Smooth muscle cell (in vitro differentiated cells): ENCODE data around the gene SAMD9. TPM values are rescaled to one million over a fixed set of nuclear protein-coding genes. Genes with fewer than 3 reads are reported as not detected.

Experiments
- DNase-seq: peaks from one replicate; lab custom pipeline; 2025; ENCODE audit not compliant: unreplicated experiment; lab: John Stamatoyannopoulos, UW
- H2AFZ ChIP-seq: fragments of 200-600 bp; sonication (generic); 2 replicates; pipeline ENCODE4 v1.6.0; 2016; ENCODE audit warnings: antibody characterized with exemption, low read depth, mild to moderate bottlenecking
- H3F3A ChIP-seq: fragments of 200-600 bp; sonication (generic); 2 replicates; pipeline ENCODE4 v1.6.0; 2017; ENCODE audit warnings: antibody characterized with exemption, low read depth
- H3K27ac ChIP-seq: fragments of 200-600 bp; sonication (generic); 2 replicates; pipeline ENCODE4 v1.5.1; 2016; ENCODE audit warnings: low read depth, mild to moderate bottlenecking
- H3K27me3 ChIP-seq: fragments of 200-600 bp; sonication (generic); 2 replicates; pipeline ENCODE4 v1.6.1; 2016; ENCODE audit warnings: low read depth, mild to moderate bottlenecking
- H3K36me3 ChIP-seq: fragments of 200-600 bp; sonication (generic); 2 replicates; pipeline ENCODE4 v1.5.1; 2016; ENCODE audit warnings: low read depth
- H3K4me1 ChIP-seq: fragments of 200-600 bp; sonication (generic); 2 replicates; pipeline ENCODE4 v1.5.1; 2016; ENCODE audit warnings: low read depth
- H3K4me2 ChIP-seq: fragments of 200-600 bp; sonication (generic); 2 replicates; pipeline ENCODE4 v1.6.0; 2016; ENCODE audit warnings: mild to moderate bottlenecking
- H3K4me3 ChIP-seq: fragments of 200-600 bp; sonication (generic); 2 replicates; pipeline ENCODE4 v1.5.1; 2016; ENCODE audit warnings: mild to moderate bottlenecking
- H3K79me2 ChIP-seq: fragments of 200-600 bp; sonication (generic); 2 replicates; pipeline ENCODE4 v1.6.0; 2016; ENCODE audit warnings: low read depth, mild to moderate bottlenecking
- H3K9ac ChIP-seq: fragments of 200-600 bp; sonication (generic); 2 replicates; pipeline ENCODE4 v1.6.0; 2016; ENCODE audit warnings: low read depth
- H3K9me3 ChIP-seq: fragments of 200-600 bp; sonication (generic); replicated peaks from 2 replicates; pipeline ENCODE4 v1.5.1; 2016; ENCODE audit warnings: low read depth
- H4K20me1 ChIP-seq: fragments of 200-600 bp; sonication (generic); 2 replicates; pipeline ENCODE4 v1.6.0; 2016; ENCODE audit warnings: low read depth
- CTCF ChIP-seq: fragments of 200-600 bp; sonication (generic); IDR thresholded peaks from 2 replicates; pipeline ENCODE4 v1.5.1; 2017; ENCODE audit warnings: borderline replicate concordance, mild to moderate bottlenecking, antibody characterized with exemption; ENCODE audit not compliant: insufficient read depth, poor library complexity, severe bottlenecking
- WGBS: methylation state at CpG from one replicate; pipeline ENCODE4 v1.1.7; 2016; ENCODE audit warnings: low lambda C conversion rate; 5-methylcytosine and 5-hydroxymethylcytosine counted together
- polyA plus RNA-seq: library from polyadenylated mRNA; unstranded; fragments of >200 nt; fragmentation: Nextera tagmentation; extraction: Ambion mirVana; gene quantifications from 2 replicates; pipeline ENCODE4 v1.2.1, GENCODE V29; 2016
- total RNA-seq: library from RNA; depleted of rRNA; stranded (reverse); fragments of >200 nt; gene quantifications from 2 replicates; pipeline ENCODE4 v1.2.3, GENCODE V29; 2014

Gene SAMD9
- total and polyA plus RNA-seq, 2 experiments from 2014 or later = 0.26 to 1.8 TPM

- H4K20me1 ChIP-seq = no peaks in the 10 kb centered on the region
- H3F3A ChIP-seq = no peaks in the 10 kb centered on the region
- DNase-seq = no peak
- TF ChIP-seq CTCF = no peak
- H3K27ac ChIP-seq = no peak overlapping the region
- H3K27me3 ChIP-seq = no peaks in the 10 kb centered on the region
- no peak overlapping the region for H2AFZ ChIP-seq
- H3K4me1 ChIP-seq = no peaks in the 10 kb centered on the region
- no peaks in the 10 kb centered on the region for H3K9me3 ChIP-seq
- no peaks in the 10 kb centered on the region for H3K79me2 ChIP-seq
- no peak overlapping the region for H3K4me3 ChIP-seq
- no peak overlapping the region for H3K9ac ChIP-seq
- whole genome bisulfite sequencing = 74% methylated on average over 3 of the region's 3 CpGs
- H3K36me3 ChIP-seq = no peaks in the 10 kb centered on the region
- H3K4me2 ChIP-seq = no peak overlapping the region
Observed at GRCh38 chr7:93161181-93161762, 43.5 kb upstream of the SAMD9 start.

- H3K4me2 ChIP-seq = no peak overlapping the region
- no peaks in the 10 kb centered on the region for H3K36me3 ChIP-seq
- no peak overlapping the region for H3K9ac ChIP-seq
- no peaks in the 10 kb centered on the region for H3K4me1 ChIP-seq
- H2AFZ ChIP-seq = no peak overlapping the region
- no peaks in the 10 kb centered on the region for H4K20me1 ChIP-seq
- H3K4me3 ChIP-seq = no peak overlapping the region
- no peak for DNase-seq
- no peaks in the 10 kb centered on the region for H3K9me3 ChIP-seq
- no peaks in the 10 kb centered on the region for H3K27me3 ChIP-seq
- peak overlapping the region; percentile 12 for H3K27ac ChIP-seq
- no peak for TF ChIP-seq CTCF
- no peaks in the 10 kb centered on the region for H3K79me2 ChIP-seq
- no peaks in the 10 kb centered on the region for H3F3A ChIP-seq
- WGBS = 77% methylated on average over 1 of the region's 1 CpG
Observed at GRCh38 chr7:93160410-93160809, 42.6 kb upstream of the SAMD9 start.

DNA sequence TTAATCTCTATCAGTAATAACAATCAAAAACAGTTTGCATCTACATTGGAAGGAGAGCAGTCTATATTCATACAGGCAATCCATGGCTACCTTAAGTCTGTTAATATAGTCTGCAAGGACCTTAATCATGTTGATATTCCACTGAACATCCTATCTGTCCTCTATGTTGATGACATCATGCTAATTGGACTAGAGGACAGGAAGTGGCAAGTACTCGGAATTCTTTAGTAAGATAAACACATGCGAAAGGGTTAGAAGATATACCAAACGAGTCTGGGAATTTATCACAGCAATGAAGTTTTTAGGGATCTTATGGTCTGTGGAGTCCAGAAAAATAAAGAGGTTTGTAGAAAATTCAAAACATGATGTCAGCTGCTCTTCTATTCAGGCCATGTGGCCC is 41.7 kb upstream of the SAMD9 start:
- no peak for DNase-seq
- 43% methylated on average over 3 of the region's 3 CpGs for WGBS

More for the DNA sequence above, 41.7 kb upstream of the SAMD9 start:
- Histone ChIP-seq H3K27me3 (no peaks in the 10 kb centered on the region), H3K27ac (peak overlapping the region; percentile 12), H3K9ac (no peak overlapping the region), H2AFZ (no peak overlapping the region), H3K9me3 (no peaks in the 10 kb centered on the region), H3K4me2 (no peak overlapping the region), H3K4me3 (no peak overlapping the region), H3F3A (no peaks in the 10 kb centered on the region), H3K36me3 (no peaks in the 10 kb centered on the region), H4K20me1 (no peaks in the 10 kb centered on the region), H3K79me2 (no peaks in the 10 kb centered on the region), H3K4me1 (no peaks in the 10 kb centered on the region)
- no peak for TF ChIP-seq CTCF
